GM23338 (cell line): ENCODE measurements around the gene SLC39A11. TPM values are rescaled to one million over a fixed set of nuclear protein-coding genes. Genes with fewer than 3 reads are reported as not detected.

Experiments used
- ATAC-seq: fragments of 200-7000 bp; cut with Tn5 transposase; 3 replicates; pipeline ENCODE4 v1.9.1; 2020
- DNase-seq: peaks from one replicate; pipeline ENCODE4 v3.0.0-alpha.2; 2015; ENCODE audit warnings: low spot score
- H2AFZ ChIP-seq: fragments of 200-600 bp; sonication (generic); 2 replicates; pipeline ENCODE4 v1.8.0; 2016; ENCODE audit warnings: antibody characterized with exemption, mild to moderate bottlenecking, moderate library complexity
- H3F3A ChIP-seq: fragments of 200-600 bp; sonication (generic); replicated peaks from 2 replicates; pipeline ENCODE4 v1.8.0; 2017; ENCODE audit warnings: antibody characterized with exemption, mixed run types, low read depth
- H3K27ac ChIP-seq: fragments of 200-600 bp; sonication (generic); 2 replicates; pipeline ENCODE4 v1.6.1; 2016; ENCODE audit warnings: low read depth
- H3K27me3 ChIP-seq: fragments of 200-600 bp; sonication (generic); 2 replicates; pipeline ENCODE4 v1.8.0; 2016; ENCODE audit warnings: mild to moderate bottlenecking, mixed run types, moderate library complexity; ENCODE audit not compliant: insufficient read depth
- H3K36me3 ChIP-seq: fragments of 200-600 bp; sonication (generic); 2 replicates; pipeline ENCODE4 v1.8.0; 2016; ENCODE audit warnings: mild to moderate bottlenecking; ENCODE audit not compliant: insufficient read depth
- H3K4me1 ChIP-seq: fragments of 200-600 bp; sonication (generic); 2 replicates; pipeline ENCODE4 v1.8.0; 2016; ENCODE audit warnings: mild to moderate bottlenecking, moderate library complexity; ENCODE audit not compliant: insufficient read depth
- H3K4me2 ChIP-seq: fragments of 200-600 bp; sonication (generic); 2 replicates; pipeline ENCODE4 v1.7.1; 2017; ENCODE audit warnings: mixed run types
- H3K4me3 ChIP-seq: fragments of 200-600 bp; sonication (generic); 2 replicates; pipeline ENCODE4 v1.6.1; 2016; ENCODE audit warnings: mixed run types
- H3K79me2 ChIP-seq: fragments of 200-600 bp; sonication (generic); replicated peaks from 2 replicates; pipeline ENCODE4 v1.8.0; 2017; ENCODE audit warnings: mild to moderate bottlenecking; ENCODE audit not compliant: insufficient read depth
- H3K9me2 ChIP-seq: fragments of 200-600 bp; sonication (generic); 2 replicates; pipeline ENCODE4 v1.8.0; 2017; ENCODE audit not compliant: insufficient read depth
- H4K20me1 ChIP-seq: fragments of 200-600 bp; sonication (generic); replicated peaks from 2 replicates; pipeline ENCODE4 v1.8.0; 2017; ENCODE audit warnings: mild to moderate bottlenecking; ENCODE audit not compliant: insufficient read depth
- H3K27ac Mint-ChIP-seq: 2 replicates; pipeline ENCODE4 v1.8.0; 2020; ENCODE audit warnings: inconsistent platforms, mild to moderate bottlenecking, moderate library complexity, mixed read lengths
- H3K27me3 Mint-ChIP-seq: 3 replicates; pipeline ENCODE4 v1.8.0; 2022; ENCODE audit warnings: low read depth, mild to moderate bottlenecking, moderate library complexity, mixed read lengths, inconsistent platforms; ENCODE audit not compliant: insufficient read depth, poor library complexity
- H3K36me3 Mint-ChIP-seq: 3 replicates; pipeline ENCODE4 v1.8.0; 2021; ENCODE audit warnings: low read depth, mild to moderate bottlenecking, inconsistent platforms, moderate library complexity, mixed read lengths
- H3K4me1 Mint-ChIP-seq: 3 replicates; pipeline ENCODE4 v1.8.0; 2020; ENCODE audit warnings: mild to moderate bottlenecking, inconsistent platforms, mixed read lengths
- H3K4me3 Mint-ChIP-seq: 3 replicates; pipeline ENCODE4 v1.8.0; 2021; ENCODE audit warnings: moderate library complexity, mild to moderate bottlenecking, inconsistent platforms, mixed read lengths
- H3K9me3 Mint-ChIP-seq: 3 replicates; pipeline ENCODE4 v1.8.0; 2020; ENCODE audit warnings: moderate library complexity, mild to moderate bottlenecking, inconsistent platforms, mixed read lengths
- CREB1 ChIP-seq: fragments of 250-450 bp; sonication (Bioruptor Pico); IDR thresholded peaks from 2 replicates; pipeline ENCODE4 v1.5.0; 2020; ENCODE audit warnings: low read depth, mild to moderate bottlenecking, moderate library complexity
- EZH2 ChIP-seq: fragments of 200-600 bp; sonication (generic); IDR thresholded peaks from one replicate; pipeline ENCODE4 v1.8.0; 2017; ENCODE audit warnings: antibody characterized with exemption, mild to moderate bottlenecking, low read depth; ENCODE audit not compliant: unreplicated experiment
- EZH2phosphoT487 ChIP-seq: fragments of 200-600 bp; sonication (generic); IDR thresholded peaks from one replicate; pipeline ENCODE4 v1.8.1; 2018; ENCODE audit warnings: antibody characterized with exemption; ENCODE audit not compliant: unreplicated experiment
- JUNB ChIP-seq: IDR thresholded peaks from one replicate; pipeline ENCODE4 v1.6.1; 2016; ENCODE audit warnings: antibody characterized with exemption; ENCODE audit not compliant: unreplicated experiment
- NANOG ChIP-seq: IDR thresholded peaks from 2 replicates; pipeline ENCODE4 v1.6.1; 2016; ENCODE audit warnings: antibody characterized with exemption, borderline replicate concordance
- POLR2AphosphoS5 ChIP-seq: IDR thresholded peaks from 2 replicates; pipeline ENCODE4 v1.6.1; 2016; ENCODE audit warnings: antibody characterized with exemption, low read depth
- STAT1 ChIP-seq: IDR thresholded peaks from one replicate; pipeline ENCODE4 v1.6.1; 2016; ENCODE audit warnings: antibody characterized with exemption; ENCODE audit not compliant: unreplicated experiment
- ZNF114 ChIP-seq: fragments of 250-450 bp; sonication (Bioruptor Pico); IDR thresholded peaks from 2 replicates; pipeline ENCODE4 v1.5.0; 2020; ENCODE audit warnings: mild to moderate bottlenecking, moderate library complexity
- ZNF331 ChIP-seq: fragments of 250-450 bp; sonication (Bioruptor Pico); IDR thresholded peaks from 2 replicates; pipeline ENCODE4 v1.5.0; 2020; ENCODE audit warnings: low read depth, mild to moderate bottlenecking, moderate library complexity
- polyA plus RNA-seq: library from polyadenylated mRNA; unstranded; fragments of >200 nt; fragmentation: Nextera tagmentation; extraction: Ambion mirVana; gene quantifications from 2 replicates; pipeline ENCODE4 v1.2.1, GENCODE V29; 2016
- total RNA-seq: library from RNA; depleted of rRNA; stranded (reverse); fragments of >200 nt; shearing (Covaris generic); gene quantifications from 2 replicates; pipeline ENCODE4 v1.2.3, GENCODE V29; 2014
- TF ChIP-seq, protein P1 (sequence below), 2 experiments: fragments of 200-600 bp in 1 of 2; sonication (generic) in 1 of 2; conservative IDR thresholded peaks; 2 replicates each; pipeline versions ENCODE4 v1.5.1 to v1.6.1; 2016 to 2017; ENCODE audit warnings: antibody characterized with exemption in 2 of 2, low read depth in 2 of 2, mild to moderate bottlenecking in 2 of 2, moderate library complexity in 1 of 2
- TF ChIP-seq, protein P2 (sequence below): fragments of 250-450 bp; sonication (Bioruptor Pico); IDR thresholded peaks from 2 replicates; pipeline ENCODE4 v1.5.0; 2020; ENCODE audit warnings: mild to moderate bottlenecking, moderate library complexity
- TF ChIP-seq, protein P3 (sequence below): IDR thresholded peaks from one replicate; pipeline ENCODE4 v1.6.1; 2018; ENCODE audit warnings: antibody characterized with exemption; ENCODE audit not compliant: unreplicated experiment
- TF ChIP-seq, protein P4 (sequence below): IDR thresholded peaks from 2 replicates; pipeline ENCODE4 v1.6.1; 2016; ENCODE audit warnings: antibody characterized with exemption

The SLC39A11 gene
- total and polyA plus RNA-seq, 2 experiments from 2014 or later = 10.8 to 18.1 TPM

DNA sequence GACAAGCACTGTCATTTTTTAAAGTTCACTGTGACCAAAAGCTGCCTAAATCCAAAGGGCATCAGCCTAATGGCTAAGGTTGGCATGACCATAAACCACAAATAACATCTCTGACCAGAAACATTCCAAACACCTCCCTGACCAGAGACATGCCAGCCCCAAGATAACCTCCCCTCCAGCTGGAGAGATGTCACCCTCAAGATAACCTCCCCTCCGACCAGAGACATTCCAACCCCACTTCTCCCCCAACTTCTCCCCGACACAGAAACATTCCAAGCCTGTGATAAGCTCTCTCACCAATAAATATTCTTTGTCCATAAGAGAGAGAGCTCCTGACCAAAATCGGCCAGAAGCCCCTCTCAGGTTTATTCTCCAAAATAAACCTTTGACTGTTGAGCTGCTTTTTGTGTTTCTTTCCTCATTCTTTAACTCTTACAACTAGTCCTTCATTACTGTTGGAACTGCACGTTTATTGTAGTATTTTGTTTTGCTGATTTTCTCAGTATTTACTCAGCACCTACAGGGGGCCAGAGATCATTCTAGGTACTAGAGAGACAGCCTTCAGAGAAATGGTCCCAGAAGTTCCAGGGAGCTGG is 325.6 kb downstream of the SLC39A11 start:
- peaks cover 4% of the 10 kb centered on the region; the same call in 2 of the 3 replicates for H3K4me1 Mint-ChIP-seq
- H3K9me2 ChIP-seq = no peaks in the 10 kb centered on the region; the same call in 1 of the 2 replicates
- H3F3A ChIP-seq = no peaks in the 10 kb centered on the region
- peaks cover 17% of the 10 kb centered on the region for H3K27me3 Mint-ChIP-seq
- DNase-seq = no peak
- no peaks in the 10 kb centered on the region; the same call in 1 of the 2 replicates for H3K27me3 ChIP-seq
- ATAC-seq = no peak
- no peak overlapping the region for H3K27ac Mint-ChIP-seq
- H3K36me3 Mint-ChIP-seq = peaks cover 37% of the 10 kb centered on the region
- H2AFZ ChIP-seq = no peak overlapping the region
- no peak overlapping the region for H3K4me2 ChIP-seq
- H3K4me3 ChIP-seq = no peak overlapping the region
- H3K4me3 Mint-ChIP-seq = no peak overlapping the region
- H3K27ac ChIP-seq = no peak overlapping the region
- H3K4me1 ChIP-seq = no peaks in the 10 kb centered on the region
- no peaks in the 10 kb centered on the region for H3K79me2 ChIP-seq
- no peak for TF ChIP-seq EZH2phosphoT487
- TF ChIP-seq, protein P1, sequence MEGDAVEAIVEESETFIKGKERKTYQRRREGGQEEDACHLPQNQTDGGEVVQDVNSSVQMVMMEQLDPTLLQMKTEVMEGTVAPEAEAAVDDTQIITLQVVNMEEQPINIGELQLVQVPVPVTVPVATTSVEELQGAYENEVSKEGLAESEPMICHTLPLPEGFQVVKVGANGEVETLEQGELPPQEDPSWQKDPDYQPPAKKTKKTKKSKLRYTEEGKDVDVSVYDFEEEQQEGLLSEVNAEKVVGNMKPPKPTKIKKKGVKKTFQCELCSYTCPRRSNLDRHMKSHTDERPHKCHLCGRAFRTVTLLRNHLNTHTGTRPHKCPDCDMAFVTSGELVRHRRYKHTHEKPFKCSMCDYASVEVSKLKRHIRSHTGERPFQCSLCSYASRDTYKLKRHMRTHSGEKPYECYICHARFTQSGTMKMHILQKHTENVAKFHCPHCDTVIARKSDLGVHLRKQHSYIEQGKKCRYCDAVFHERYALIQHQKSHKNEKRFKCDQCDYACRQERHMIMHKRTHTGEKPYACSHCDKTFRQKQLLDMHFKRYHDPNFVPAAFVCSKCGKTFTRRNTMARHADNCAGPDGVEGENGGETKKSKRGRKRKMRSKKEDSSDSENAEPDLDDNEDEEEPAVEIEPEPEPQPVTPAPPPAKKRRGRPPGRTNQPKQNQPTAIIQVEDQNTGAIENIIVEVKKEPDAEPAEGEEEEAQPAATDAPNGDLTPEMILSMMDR (conservative IDR thresholded peaks at IDR 0.05; ENCODE audit: low read depth in 2 of 2) = no peak
- no peak for TF ChIP-seq EZH2
- no peak for TF ChIP-seq CREB1 (CRISPR knock-in tag)
- TF ChIP-seq, protein P2, sequence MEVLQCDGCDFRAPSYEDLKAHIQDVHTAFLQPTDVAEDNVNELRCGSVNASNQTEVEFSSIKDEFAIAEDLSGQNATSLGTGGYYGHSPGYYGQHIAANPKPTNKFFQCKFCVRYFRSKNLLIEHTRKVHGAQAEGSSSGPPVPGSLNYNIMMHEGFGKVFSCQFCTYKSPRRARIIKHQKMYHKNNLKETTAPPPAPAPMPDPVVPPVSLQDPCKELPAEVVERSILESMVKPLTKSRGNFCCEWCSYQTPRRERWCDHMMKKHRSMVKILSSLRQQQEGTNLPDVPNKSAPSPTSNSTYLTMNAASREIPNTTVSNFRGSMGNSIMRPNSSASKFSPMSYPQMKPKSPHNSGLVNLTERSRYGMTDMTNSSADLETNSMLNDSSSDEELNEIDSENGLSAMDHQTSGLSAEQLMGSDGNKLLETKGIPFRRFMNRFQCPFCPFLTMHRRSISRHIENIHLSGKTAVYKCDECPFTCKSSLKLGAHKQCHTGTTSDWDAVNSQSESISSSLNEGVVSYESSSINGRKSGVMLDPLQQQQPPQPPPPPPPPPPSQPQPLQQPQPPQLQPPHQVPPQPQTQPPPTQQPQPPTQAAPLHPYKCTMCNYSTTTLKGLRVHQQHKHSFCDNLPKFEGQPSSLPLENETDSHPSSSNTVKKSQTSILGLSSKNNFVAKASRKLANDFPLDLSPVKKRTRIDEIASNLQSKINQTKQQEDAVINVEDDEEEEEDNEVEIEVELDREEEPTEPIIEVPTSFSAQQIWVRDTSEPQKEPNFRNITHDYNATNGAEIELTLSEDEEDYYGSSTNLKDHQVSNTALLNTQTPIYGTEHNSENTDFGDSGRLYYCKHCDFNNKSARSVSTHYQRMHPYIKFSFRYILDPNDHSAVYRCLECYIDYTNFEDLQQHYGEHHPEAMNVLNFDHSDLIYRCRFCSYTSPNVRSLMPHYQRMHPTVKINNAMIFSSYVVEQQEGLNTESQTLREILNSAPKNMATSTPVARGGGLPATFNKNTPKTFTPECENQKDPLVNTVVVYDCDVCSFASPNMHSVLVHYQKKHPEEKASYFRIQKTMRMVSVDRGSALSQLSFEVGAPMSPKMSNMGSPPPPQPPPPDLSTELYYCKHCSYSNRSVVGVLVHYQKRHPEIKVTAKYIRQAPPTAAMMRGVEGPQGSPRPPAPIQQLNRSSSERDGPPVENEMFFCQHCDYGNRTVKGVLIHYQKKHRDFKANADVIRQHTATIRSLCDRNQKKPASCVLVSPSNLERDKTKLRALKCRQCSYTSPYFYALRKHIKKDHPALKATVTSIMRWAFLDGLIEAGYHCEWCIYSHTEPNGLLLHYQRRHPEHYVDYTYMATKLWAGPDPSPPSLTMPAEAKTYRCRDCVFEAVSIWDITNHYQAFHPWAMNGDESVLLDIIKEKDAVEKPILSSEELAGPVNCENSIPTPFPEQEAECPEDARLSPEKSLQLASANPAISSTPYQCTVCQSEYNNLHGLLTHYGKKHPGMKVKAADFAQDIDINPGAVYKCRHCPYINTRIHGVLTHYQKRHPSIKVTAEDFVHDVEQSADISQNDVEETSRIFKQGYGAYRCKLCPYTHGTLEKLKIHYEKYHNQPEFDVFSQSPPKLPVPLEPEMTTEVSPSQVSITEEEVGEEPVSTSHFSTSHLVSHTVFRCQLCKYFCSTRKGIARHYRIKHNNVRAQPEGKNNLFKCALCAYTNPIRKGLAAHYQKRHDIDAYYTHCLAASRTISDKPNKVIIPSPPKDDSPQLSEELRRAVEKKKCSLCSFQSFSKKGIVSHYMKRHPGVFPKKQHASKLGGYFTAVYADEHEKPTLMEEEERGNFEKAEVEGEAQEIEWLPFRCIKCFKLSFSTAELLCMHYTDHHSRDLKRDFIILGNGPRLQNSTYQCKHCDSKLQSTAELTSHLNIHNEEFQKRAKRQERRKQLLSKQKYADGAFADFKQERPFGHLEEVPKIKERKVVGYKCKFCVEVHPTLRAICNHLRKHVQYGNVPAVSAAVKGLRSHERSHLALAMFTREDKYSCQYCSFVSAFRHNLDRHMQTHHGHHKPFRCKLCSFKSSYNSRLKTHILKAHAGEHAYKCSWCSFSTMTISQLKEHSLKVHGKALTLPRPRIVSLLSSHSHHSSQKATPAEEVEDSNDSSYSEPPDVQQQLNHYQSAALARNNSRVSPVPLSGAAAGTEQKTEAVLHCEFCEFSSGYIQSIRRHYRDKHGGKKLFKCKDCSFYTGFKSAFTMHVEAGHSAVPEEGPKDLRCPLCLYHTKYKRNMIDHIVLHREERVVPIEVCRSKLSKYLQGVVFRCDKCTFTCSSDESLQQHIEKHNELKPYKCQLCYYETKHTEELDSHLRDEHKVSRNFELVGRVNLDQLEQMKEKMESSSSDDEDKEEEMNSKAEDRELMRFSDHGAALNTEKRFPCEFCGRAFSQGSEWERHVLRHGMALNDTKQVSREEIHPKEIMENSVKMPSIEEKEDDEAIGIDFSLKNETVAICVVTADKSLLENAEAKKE = no peak
- no peak for TF ChIP-seq JUNB
- no peak for TF ChIP-seq STAT1
- TF ChIP-seq ZNF331 (CRISPR knock-in tag) = no peak
- TF ChIP-seq, protein P3, sequence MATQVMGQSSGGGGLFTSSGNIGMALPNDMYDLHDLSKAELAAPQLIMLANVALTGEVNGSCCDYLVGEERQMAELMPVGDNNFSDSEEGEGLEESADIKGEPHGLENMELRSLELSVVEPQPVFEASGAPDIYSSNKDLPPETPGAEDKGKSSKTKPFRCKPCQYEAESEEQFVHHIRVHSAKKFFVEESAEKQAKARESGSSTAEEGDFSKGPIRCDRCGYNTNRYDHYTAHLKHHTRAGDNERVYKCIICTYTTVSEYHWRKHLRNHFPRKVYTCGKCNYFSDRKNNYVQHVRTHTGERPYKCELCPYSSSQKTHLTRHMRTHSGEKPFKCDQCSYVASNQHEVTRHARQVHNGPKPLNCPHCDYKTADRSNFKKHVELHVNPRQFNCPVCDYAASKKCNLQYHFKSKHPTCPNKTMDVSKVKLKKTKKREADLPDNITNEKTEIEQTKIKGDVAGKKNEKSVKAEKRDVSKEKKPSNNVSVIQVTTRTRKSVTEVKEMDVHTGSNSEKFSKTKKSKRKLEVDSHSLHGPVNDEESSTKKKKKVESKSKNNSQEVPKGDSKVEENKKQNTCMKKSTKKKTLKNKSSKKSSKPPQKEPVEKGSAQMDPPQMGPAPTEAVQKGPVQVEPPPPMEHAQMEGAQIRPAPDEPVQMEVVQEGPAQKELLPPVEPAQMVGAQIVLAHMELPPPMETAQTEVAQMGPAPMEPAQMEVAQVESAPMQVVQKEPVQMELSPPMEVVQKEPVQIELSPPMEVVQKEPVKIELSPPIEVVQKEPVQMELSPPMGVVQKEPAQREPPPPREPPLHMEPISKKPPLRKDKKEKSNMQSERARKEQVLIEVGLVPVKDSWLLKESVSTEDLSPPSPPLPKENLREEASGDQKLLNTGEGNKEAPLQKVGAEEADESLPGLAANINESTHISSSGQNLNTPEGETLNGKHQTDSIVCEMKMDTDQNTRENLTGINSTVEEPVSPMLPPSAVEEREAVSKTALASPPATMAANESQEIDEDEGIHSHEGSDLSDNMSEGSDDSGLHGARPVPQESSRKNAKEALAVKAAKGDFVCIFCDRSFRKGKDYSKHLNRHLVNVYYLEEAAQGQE = no peak
- TF ChIP-seq POLR2AphosphoS5 = no peak
- TF ChIP-seq ZNF114 (CRISPR knock-in tag) = no peak
- TF ChIP-seq NANOG = no peak
- TF ChIP-seq, protein P4, sequence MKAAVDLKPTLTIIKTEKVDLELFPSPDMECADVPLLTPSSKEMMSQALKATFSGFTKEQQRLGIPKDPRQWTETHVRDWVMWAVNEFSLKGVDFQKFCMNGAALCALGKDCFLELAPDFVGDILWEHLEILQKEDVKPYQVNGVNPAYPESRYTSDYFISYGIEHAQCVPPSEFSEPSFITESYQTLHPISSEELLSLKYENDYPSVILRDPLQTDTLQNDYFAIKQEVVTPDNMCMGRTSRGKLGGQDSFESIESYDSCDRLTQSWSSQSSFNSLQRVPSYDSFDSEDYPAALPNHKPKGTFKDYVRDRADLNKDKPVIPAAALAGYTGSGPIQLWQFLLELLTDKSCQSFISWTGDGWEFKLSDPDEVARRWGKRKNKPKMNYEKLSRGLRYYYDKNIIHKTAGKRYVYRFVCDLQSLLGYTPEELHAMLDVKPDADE = no peak
- H4K20me1 ChIP-seq = no peaks in the 10 kb centered on the region
- peaks cover 41% of the 10 kb centered on the region for H3K9me3 Mint-ChIP-seq
- H3K36me3 ChIP-seq = no peaks in the 10 kb centered on the region; the same call in 1 of the 2 replicates
